NOMO-1 treated with DMSO at 0.1 percent for 48 hours (cell line): ENCODE data around the gene POTEB3.
"Not testable (repeated sequence)": the region's sequence is repeated elsewhere in the genome, so short reads cannot be mapped to it uniquely, and the experiment has no call there.

Experiments
- DNase-seq: peaks from one replicate; lab custom pipeline; 2025; ENCODE audit not compliant: unreplicated experiment; lab: John Stamatoyannopoulos, UW

POTEB3 gene

DNA sequence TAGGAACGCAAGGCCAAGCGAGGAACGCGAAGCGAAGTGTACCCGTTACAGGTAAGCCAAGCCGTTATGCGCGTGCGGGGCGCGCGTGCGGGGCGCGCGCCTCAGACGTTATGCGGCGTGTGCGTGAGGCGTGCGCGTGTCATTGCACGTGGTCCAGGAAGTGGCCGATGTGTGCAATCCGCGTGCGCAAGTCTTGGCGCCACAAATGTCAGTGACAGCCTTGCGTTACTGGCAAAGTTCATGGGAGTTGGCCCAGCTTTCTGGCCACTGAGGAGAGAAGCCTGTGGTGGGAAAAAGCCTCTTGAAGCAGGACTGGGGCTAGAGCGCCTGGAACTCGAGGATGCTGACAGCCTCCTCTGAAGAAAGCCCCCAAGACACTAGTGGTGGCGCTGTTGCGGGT is at the start of gene POTEB3:
Gene POTEB3 (minus strand): TSS at position 101 of the 400 bp plus-strand sequence. CDS start 488 bp downstream, outside the sequence.
- not testable (repeated sequence) for DNase-seq

DNA sequence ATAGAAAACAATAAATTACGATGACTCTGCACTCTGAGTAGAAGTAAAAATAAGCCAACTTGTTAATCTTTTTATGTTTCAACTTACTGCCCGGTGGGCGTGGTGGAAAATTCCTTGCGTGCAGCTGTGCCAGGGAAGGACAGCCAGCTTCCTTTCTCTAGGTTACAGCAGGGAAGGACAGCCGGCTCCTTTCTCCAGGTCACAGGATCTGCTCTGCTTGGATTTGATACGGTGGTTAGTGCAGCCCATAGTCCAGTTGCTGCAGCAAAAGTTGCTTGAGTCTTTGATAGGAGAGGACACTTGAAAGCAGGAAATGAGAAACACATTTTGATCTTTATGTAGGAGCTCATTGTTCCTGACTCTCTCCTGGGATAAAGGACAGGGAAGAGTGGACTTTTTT is 13.4 kb upstream of the POTEB3 start:
- not testable (repeated sequence) for DNase-seq

DNA sequence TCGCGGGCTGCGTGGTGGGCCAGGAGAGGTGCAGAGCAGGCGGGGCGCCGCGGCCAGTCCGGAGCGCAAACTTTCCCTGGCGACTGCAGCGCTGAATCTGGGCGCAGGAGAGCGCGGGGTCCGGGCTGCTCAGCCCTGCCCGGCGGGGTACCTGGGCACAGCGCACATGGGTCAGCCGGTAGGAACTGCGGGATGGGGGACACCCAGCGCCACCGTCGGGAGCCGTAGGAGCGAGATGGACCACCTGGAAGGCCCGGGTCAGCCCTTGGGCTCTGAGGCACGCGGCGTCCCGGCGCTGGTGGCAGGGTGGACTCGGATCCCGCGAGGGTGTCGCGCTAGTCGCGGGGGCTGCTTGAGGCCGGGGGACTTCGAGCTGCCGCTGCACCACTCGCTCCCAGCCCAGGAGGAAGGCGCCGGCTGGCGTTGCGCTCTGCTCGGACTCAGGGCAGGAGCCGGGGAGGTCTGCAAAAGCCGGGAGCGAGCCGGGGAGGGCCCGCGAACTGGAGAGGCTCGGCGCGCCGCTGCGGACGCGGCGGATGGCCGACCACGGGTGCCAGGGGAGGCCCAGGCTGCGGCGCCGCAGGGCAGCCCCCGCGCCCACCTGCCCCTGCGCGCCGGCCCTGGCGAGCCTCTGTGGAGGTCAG is 11.7 kb upstream of the POTEB3 start:
- DNase-seq: not testable (repeated sequence)

GRCh38 chr15:21451487-21451886 is 11.2 kb upstream of the POTEB3 start:
- not testable (repeated sequence) for DNase-seq

DNA sequence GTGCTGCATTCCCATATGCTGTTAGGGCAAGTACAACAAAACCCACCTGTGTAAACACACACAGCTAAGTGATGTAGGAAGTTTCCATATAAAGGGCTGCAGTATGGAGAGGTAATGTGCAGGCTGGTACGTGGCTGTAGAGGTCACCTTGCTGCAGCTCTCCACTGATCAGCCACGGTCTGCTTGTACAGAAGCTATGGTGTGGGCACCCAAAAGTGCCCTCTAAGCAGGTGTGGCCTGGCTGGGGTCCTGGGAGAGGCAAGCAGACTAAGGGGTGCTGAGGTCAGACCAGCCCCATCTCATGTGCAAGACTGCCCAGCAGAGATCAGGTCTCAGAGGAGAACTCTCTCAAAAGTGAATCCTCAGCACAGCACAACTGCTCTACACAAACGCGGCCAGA is 32.9 kb downstream of the POTEB3 start:
- DNase-seq: not testable (repeated sequence)

- not testable (repeated sequence) for DNase-seq
Measured at GRCh38 chr15:21401531-21401930, 38.8 kb downstream of the POTEB3 start.

- not testable (repeated sequence) for DNase-seq
Measured at GRCh38 chr15:21399111-21399510, 41.2 kb downstream of the POTEB3 start.

DNA sequence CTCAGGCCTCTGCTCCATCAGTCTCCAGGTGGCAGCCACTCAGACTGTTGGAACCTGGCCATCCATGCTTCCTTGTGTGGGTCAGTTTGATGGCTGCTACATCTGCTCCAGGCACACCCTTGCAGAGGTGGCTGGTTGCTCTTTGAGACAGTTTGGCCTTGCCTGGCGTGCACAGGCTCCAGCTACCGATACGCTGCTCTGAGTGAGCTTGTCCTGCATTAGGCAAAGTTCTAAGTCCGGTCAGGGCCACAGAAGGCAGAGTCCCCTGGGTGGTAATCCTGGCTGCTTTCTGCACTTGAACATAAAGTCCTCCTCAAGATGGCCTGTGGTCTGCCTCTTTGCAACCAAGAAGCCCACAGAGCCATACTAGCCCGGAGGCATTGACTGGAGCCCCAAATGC is 41.8 kb downstream of the POTEB3 start:
- not testable (repeated sequence) for DNase-seq

- not testable (repeated sequence) for DNase-seq
Measured at GRCh38 chr15:21397656-21398055, 42.6 kb downstream of the POTEB3 start.

DNA sequence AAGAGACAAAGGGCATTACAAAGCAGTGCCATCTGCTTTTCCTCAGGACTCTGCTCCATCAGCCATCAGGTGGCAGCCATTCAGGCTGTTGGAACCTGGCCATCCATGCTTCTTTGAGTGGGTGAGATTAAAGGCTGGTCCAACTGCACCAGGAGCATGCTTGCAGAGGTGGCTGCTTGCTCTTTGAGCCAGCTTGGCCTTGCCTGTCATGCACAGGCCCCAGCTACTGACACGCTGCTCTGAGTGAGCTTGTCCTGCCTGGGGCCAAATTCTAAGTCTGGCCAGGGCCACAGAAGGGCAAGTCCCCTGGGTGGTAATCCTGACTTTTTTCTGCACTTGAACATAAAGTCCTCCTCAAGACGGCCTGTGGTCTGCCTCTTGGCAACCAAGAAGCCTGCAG is 43.1 kb downstream of the POTEB3 start:
- DNase-seq: not testable (repeated sequence)

- DNase-seq: not testable (repeated sequence)
Measured at GRCh38 chr15:21385961-21386360, 54.3 kb downstream of the POTEB3 start.

GRCh38 chr15:21383866-21384485 is 56.3 kb downstream of the POTEB3 start:
- not testable (repeated sequence) for DNase-seq

DNA sequence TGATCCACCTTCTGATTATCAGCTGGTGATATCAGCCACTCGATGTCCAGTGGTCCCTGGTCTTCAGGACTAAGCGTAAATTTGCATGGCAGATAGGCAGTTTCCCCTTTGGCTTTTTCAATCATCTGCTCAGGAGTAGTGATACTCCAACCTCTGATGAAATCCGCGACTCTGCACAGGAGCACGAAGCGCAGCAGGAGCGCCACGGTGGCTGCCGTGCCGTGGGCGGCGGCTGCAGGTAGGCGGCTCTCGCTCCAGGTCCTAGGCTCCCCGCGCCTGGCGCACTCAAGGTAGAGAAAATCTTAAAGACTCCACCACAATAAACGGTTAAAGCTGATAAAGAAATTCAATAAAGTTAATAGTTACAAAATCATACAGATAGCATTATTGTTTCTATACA is 66.6 kb downstream of the POTEB3 start:
- not testable (repeated sequence) for DNase-seq

DNA sequence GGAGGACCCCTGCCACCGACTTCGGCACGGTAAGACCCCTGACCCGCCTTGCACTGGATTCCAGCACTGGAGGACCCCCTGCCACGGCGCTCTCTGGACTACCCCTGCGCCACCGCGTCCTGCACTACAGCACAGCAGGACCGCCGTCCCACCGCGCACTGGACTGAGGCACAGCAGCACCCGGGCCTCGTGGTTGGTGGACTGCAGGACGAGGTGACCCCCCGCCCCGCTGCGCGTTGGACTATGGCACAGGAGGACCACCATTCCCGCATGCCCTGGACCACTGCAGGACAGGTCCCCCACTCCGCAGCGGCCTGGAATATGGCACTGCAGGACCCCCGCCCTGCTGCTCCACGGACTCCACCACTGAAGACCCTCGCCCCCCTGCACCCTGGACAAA is 71.1 kb downstream of the POTEB3 start:
- DNase-seq: not testable (repeated sequence)

DNA sequence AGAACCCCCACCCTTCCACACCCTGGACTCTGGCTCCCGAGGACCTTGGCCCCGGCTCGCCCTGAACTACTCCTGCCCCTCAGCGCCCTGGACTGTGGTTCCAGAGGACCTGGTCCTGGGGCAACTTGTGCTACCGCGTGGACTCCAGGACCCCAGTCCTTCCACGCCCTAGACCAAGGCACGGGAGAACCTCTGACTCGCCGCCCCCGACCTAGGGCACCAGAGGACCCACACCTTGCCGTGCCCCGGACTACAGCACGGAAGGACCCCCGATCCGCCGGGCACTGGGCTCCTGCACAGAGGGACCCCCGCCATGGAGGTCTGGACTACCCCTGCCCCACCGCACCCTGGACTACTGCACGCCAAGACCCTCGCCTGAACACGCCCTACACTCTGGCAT is 71.7 kb downstream of the POTEB3 start:
- DNase-seq: not testable (repeated sequence)
